HepG2 (cell line): Measurements from ENCODE around the gene MAP3K5. TPM values are rescaled to one million over a fixed set of nuclear protein-coding genes. Genes with fewer than 3 reads are reported as not detected.
"Not testable (repeated sequence)": the region's sequence is repeated elsewhere in the genome, so short reads cannot be mapped to it uniquely, and the experiment has no call there.

Source experiments
- ATAC-seq: fragments of 200-7000 bp; cut with Tn5 transposase; 3 replicates; pipeline ENCODE4 v1.9.1; 2020; ENCODE audit warnings: mild to moderate bottlenecking, moderate library complexity
- BruUV-seq: library from RNA; stranded (reverse); fragments of 400-500 nt; replicated peaks from 2 replicates; lab custom pipeline; 2021; lab: Mats Ljungman, UMichigan
- CTCF ChIA-PET: fragments of 300-600 bp; formaldehyde crosslinking; extraction: SDS; loops from one replicate; lab custom pipeline; 2021; ENCODE audit warnings: low total read pairs, inconsistent platforms, low intra/inter-chr PET ratio; lab: Yijun Ruan, JAX
- POLR2A ChIA-PET: fragments of 350-600 bp; sonication (Branson Sonifier 250); formaldehyde crosslinking; loops from one replicate; lab custom pipeline; 2020; ENCODE audit warnings: antibody characterized with exemption, inconsistent platforms; lab: Yijun Ruan, JAX
- DNase-seq: peaks from one replicate; pipeline ENCODE4 v3.0.0-alpha.2; 2015; ENCODE audit warnings: low spot score
- FAIRE-seq: peaks from 3 replicates; lab custom pipeline; 2011; peaks lifted over from hg19 to GRCh38; lab: Jason Lieb, UNC
- H2AFZ ChIP-seq: one replicate; pipeline ENCODE4 v1.6.1; 2011; ENCODE audit warnings: low read length, inconsistent platforms
- H3K27ac ChIP-seq: fragments of 300-600 bp; 3 replicates; pipeline ENCODE4 v1.8.0; 2011; ENCODE audit warnings: mixed run types, mild to moderate bottlenecking, mixed read lengths, low read length, inconsistent platforms; ENCODE audit not compliant: insufficient read depth; ENCODE audit errors: extremely low read length
- H3K27me3 ChIP-seq, 2 experiments: fragments of 200-600 bp in 1 of 2; 2 replicates in 1 of 2; 3 replicates in 1 of 2; pipeline versions ENCODE4 v1.6.0 to v1.8.0; 2011; ENCODE audit warnings: low read length in 2 of 2, mild to moderate bottlenecking in 2 of 2, moderate library complexity in 2 of 2, inconsistent platforms in 1 of 2; ENCODE audit not compliant: insufficient read depth in 2 of 2, control insufficient read depth in 1 of 2
- H3K36me3 ChIP-seq, 2 experiments: fragments of 200-600 bp in 1 of 2; replicated peaks in 1 of 2; 2 replicates in 1 of 2; 3 replicates in 1 of 2; pipeline versions ENCODE4 v1.5.1 to v1.8.0; 2011; ENCODE audit warnings: low read length in 2 of 2, inconsistent platforms in 1 of 2; ENCODE audit not compliant: insufficient read depth in 2 of 2, control insufficient read depth in 1 of 2
- H3K4me1 ChIP-seq: 2 replicates; pipeline ENCODE4 v1.5.1; 2012; ENCODE audit warnings: low read length, inconsistent platforms; ENCODE audit not compliant: insufficient read depth
- H3K4me2 ChIP-seq: 2 replicates; pipeline ENCODE4 v1.6.0; 2011; ENCODE audit warnings: low read depth, low read length, inconsistent platforms
- H3K4me3 ChIP-seq, 3 experiments: fragments of 200-600 bp in 1 of 3; sonication (generic), shearing (Covaris generic) in 1 of 3; replicated peaks in 1 of 3; 2 replicates each; pipeline ENCODE4 v1.5.1; 2011 to 2016; ENCODE audit warnings: low read length in 3 of 3, inconsistent platforms in 2 of 3, low read depth in 2 of 3, mild to moderate bottlenecking in 2 of 3, control low read depth in 1 of 3, mixed read lengths in 1 of 3; ENCODE audit not compliant: insufficient read depth in 1 of 3
- H3K79me2 ChIP-seq: one replicate; pipeline ENCODE4 v1.6.1; 2011; ENCODE audit warnings: low read length, inconsistent platforms; ENCODE audit not compliant: insufficient read depth
- H3K9ac ChIP-seq: 2 replicates; pipeline ENCODE4 v1.6.0; 2011; ENCODE audit warnings: mild to moderate bottlenecking, low read depth, low read length, inconsistent platforms; ENCODE audit not compliant: insufficient read depth
- H3K9me3 ChIP-seq: 2 replicates; pipeline ENCODE4 v1.5.1; 2012; ENCODE audit warnings: mild to moderate bottlenecking, low read length
- H4K20me1 ChIP-seq: 2 replicates; pipeline ENCODE4 v1.6.0; 2011; ENCODE audit warnings: inconsistent platforms, mild to moderate bottlenecking, low read length, moderate library complexity; ENCODE audit not compliant: insufficient read depth
- MTA3 ChIP-seq: sonication (generic); formaldehyde crosslinking; IDR thresholded peaks from 2 replicates; pipeline ENCODE4 v1.4.0; 2020; ENCODE audit warnings: missing genetic modification reagents
- REPIN1 ChIP-seq: sonication (generic); formaldehyde crosslinking; IDR thresholded peaks from 2 replicates; pipeline ENCODE4 v1.8.0; 2022; ENCODE audit warnings: missing genetic modification reagents, low read depth, mild to moderate bottlenecking, borderline replicate concordance
- ZNF207 ChIP-seq: fragments of 450-650 bp; IDR thresholded peaks from 2 replicates; pipeline ENCODE4 v1.6.1; 2016; ENCODE audit warnings: antibody characterized with exemption, borderline replicate concordance
- ZNF326 ChIP-seq: sonication (generic); formaldehyde crosslinking; IDR thresholded peaks from 2 replicates; pipeline ENCODE4 v1.4.0; 2020; ENCODE audit warnings: missing genetic modification reagents, borderline replicate concordance
- ZNF670 ChIP-seq: sonication (generic); formaldehyde crosslinking; IDR thresholded peaks from 2 replicates; pipeline ENCODE4 v1.8.0; 2022; ENCODE audit warnings: mild to moderate bottlenecking, missing genetic modification reagents, borderline replicate concordance
- WGBS: methylation state at CpG from one replicate; pipeline ENCODE4 v1.1.6; 2017; ENCODE audit warnings: low lambda C conversion rate; 5-methylcytosine and 5-hydroxymethylcytosine counted together
- in situ Hi-C: cut with HindIII; loops from 2 replicates; pipeline ENCODE4 v1.10.0; 2017; ENCODE audit warnings: low pct_unique_long_range_greater_than_20kb; ENCODE audit not compliant: extremely low pct_ligation_motif_present
- intact Hi-C: fragments of 100-400 bp; cut with micrococcal nuclease; formaldehyde crosslinking; loops from one replicate; pipeline ENCODE4 v1.10.0; 2022; ENCODE audit not compliant: unreplicated experiment
- polyA plus RNA-seq, 8 experiments: library from polyadenylated mRNA; depleted of rRNA in 3 of 8; stranded (reverse) in 7 of 8; unstranded in 1 of 8; fragments of >200 nt; fragmentation: Illumina TruSeq in 4 of 8; extraction: Trizol in 4 of 8; gene quantifications; 2 replicates each; pipeline versions ENCODE4 v1.2.1 to v1.2.3, GENCODE V29; 2011 to 2016; ENCODE audit warnings: low read depth in 4 of 8, missing spikeins in 1 of 8, mixed read lengths in 1 of 8; ENCODE audit not compliant: insufficient read depth in 1 of 8
- total RNA-seq, 5 experiments: library from RNA; depleted of rRNA; stranded (reverse); fragments of >200 nt; fragmentation: Illumina TruSeq; extraction: Trizol; gene quantifications; 2 replicates each; pipeline ENCODE4 v1.2.3, GENCODE V29; 2016; ENCODE audit warnings: low read depth in 1 of 5
- TF ChIP-seq, protein P1 (sequence below): sonication (generic); formaldehyde crosslinking; conservative IDR thresholded peaks from 2 replicates; pipeline ENCODE4 v1.8.0; 2022; ENCODE audit warnings: missing genetic modification reagents

Gene MAP3K5
- total and polyA plus RNA-seq, 2 of the 13 experiments (the other 11 are each of a cell fraction or from before 2014, with no cell fraction given): not detected

DNA sequence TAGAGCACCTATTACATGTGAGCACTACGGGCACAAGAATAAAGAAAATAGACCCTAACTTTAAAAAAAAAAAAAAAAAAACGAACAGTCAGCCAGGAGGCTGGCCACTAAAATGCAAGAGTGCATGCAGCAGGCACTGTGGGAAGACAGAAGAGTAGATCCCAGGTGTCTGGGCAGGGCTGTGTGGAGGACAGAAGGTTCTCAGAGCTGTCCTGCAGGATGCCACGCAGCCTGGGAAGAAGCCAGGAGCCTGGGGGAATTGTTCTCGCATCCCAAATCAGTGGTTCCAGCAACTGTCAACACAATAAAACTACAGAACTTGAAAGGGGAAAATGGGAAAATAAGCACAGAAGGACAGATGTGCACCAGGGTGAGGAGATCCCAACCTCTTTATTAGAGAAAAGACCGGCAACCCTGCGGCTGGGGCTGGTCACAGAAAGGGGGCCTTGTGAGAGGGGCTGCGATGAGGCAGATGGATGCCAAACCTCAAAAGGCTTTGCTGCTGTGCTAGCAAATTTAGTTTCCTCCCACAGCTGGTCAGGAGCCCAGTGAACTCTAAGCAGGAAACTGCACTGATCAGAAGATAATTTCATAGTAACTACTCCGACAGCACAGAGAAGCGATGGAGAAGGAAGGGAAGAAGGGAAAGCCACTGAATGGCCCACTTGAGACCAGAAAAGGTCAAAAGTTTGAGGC is 30.9 kb downstream of the MAP3K5 start:
- ChIA-PET POLR2A (no interaction called here), CTCF (no interaction called here)
- in situ Hi-C loops (no loop called here), intact Hi-C loops (no loop called here)
- 20% methylated on average over 9 of the region's 9 CpGs for WGBS
- Histone ChIP-seq H3K4me1 (no peaks in the 10 kb centered on the region), H3K79me2 (no peaks in the 10 kb centered on the region), H3K9me3 (no peaks in the 10 kb centered on the region), H2AFZ (no peak overlapping the region), H3K9ac (no peak overlapping the region), H3K36me3 (no peaks in the 10 kb centered on the region), H3K27me3 (no peaks in the 10 kb centered on the region; a peak in 1 of 5 replicates), H3K4me3 (no peak overlapping the region), H4K20me1 (no peaks in the 10 kb centered on the region), H3K4me2 (no peak overlapping the region), H3K27ac (no peak overlapping the region)
- FAIRE-seq: no peak
- BruUV-seq: no TSS peak
- no peak for TF ChIP-seq MTA3 (CRISPR knock-in tag)
- no peak for TF ChIP-seq ZNF207
- TF ChIP-seq, protein P1, sequence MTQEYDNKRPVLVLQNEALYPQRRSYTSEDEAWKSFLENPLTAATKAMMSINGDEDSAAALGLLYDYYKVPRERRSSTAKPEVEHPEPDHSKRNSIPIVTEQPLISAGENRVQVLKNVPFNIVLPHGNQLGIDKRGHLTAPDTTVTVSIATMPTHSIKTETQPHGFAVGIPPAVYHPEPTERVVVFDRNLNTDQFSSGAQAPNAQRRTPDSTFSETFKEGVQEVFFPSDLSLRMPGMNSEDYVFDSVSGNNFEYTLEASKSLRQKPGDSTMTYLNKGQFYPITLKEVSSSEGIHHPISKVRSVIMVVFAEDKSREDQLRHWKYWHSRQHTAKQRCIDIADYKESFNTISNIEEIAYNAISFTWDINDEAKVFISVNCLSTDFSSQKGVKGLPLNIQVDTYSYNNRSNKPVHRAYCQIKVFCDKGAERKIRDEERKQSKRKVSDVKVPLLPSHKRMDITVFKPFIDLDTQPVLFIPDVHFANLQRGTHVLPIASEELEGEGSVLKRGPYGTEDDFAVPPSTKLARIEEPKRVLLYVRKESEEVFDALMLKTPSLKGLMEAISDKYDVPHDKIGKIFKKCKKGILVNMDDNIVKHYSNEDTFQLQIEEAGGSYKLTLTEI (CRISPR knock-in tag): no peak
- no peak for TF ChIP-seq REPIN1
- TF ChIP-seq ZNF326 (CRISPR knock-in tag): no peak
- no peak for TF ChIP-seq ZNF670 (CRISPR knock-in tag)
- DNase-seq: no peak
- no peak for ATAC-seq

DNA sequence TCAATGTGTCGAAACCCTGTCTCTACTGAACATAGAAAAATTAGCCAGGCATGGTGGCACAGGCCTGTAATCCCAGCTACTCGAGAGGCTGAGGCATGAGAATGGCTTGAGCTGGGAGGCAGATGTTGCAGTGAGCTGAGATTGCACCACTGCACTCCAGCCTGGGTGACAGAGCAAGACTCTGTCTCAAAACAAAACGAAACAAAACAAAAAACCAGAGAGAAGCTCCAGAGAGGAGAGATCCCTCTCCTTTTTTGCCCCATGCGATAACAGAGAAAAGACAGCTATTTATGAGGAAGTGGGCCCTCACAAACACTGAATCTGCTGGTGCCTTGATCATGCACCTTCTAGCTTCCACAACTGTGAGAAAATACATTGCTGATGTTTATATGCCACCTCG is 31.5 kb downstream of the MAP3K5 start:
- H3K27ac ChIP-seq, FAIRE-seq, H3K36me3 ChIP-seq, POLR2A ChIA-PET, H3K4me2 ChIP-seq, H3K9me3 ChIP-seq, H3K79me2 ChIP-seq, DNase-seq, in situ Hi-C loops, H3K4me3 ChIP-seq, BruUV-seq, H3K4me1 ChIP-seq, H3K9ac ChIP-seq, H3K27me3 ChIP-seq, ATAC-seq, H4K20me1 ChIP-seq, CTCF ChIA-PET, H2AFZ ChIP-seq, intact Hi-C loops: not testable (repeated sequence)
- WGBS: 20% methylated on average over 5 of the region's 5 CpGs
